Nephron (organoid): ENCODE measurements around the gene HCN2.
"Not testable (repeated sequence)": the region's sequence is repeated elsewhere in the genome, so short reads cannot be mapped to it uniquely, and the experiment has no call there.

ENCODE experiments used
- H3K27ac Mint-ChIP-seq, 3 experiments: 2 replicates each; pipeline ENCODE4 v1.8.0; 2020; ENCODE audit warnings: mixed read lengths in 3 of 3, mild to moderate bottlenecking in 2 of 3, moderate library complexity in 1 of 3
- H3K27me3 Mint-ChIP-seq: 2 replicates; pipeline ENCODE4 v1.8.0; 2021; ENCODE audit warnings: low read depth, mild to moderate bottlenecking, moderate library complexity, mixed read lengths
- H3K36me3 Mint-ChIP-seq: 2 replicates; pipeline ENCODE4 v1.8.0; 2020; ENCODE audit warnings: low read depth, mixed read lengths
- H3K4me1 Mint-ChIP-seq: 2 replicates; pipeline ENCODE4 v1.8.0; 2020; ENCODE audit warnings: mixed read lengths
- H3K4me3 Mint-ChIP-seq, 3 experiments: 2 replicates each; pipeline ENCODE4 v1.8.0; 2020; ENCODE audit warnings: mild to moderate bottlenecking in 3 of 3, mixed read lengths in 3 of 3, moderate library complexity in 2 of 3
- H3K9me3 Mint-ChIP-seq: 2 replicates; pipeline ENCODE4 v1.8.0; 2020; ENCODE audit warnings: mixed read lengths
- TF ChIP-seq, protein P1 (sequence below), 3 experiments: fragments of 200-600 bp; sonication (generic); IDR thresholded peaks; one replicate each; pipeline ENCODE4 v1.5.0; 2021; ENCODE audit warnings: antibody characterized with exemption in 3 of 3; ENCODE audit not compliant: unreplicated experiment in 3 of 3

HCN2 gene

GRCh38 chr19:623175-623916, 33.7 kb downstream of the HCN2 start:
- Mint-ChIP-seq H3K36me3 (peaks cover 32% of the 10 kb centered on the region), H3K27ac (no peak overlapping the region), H3K4me1 (no peaks in the 10 kb centered on the region), H3K27me3 (peaks cover 3% of the 10 kb centered on the region), H3K9me3 (no peaks in the 10 kb centered on the region), H3K4me3 (no peak overlapping the region)
- TF ChIP-seq, protein P1, sequence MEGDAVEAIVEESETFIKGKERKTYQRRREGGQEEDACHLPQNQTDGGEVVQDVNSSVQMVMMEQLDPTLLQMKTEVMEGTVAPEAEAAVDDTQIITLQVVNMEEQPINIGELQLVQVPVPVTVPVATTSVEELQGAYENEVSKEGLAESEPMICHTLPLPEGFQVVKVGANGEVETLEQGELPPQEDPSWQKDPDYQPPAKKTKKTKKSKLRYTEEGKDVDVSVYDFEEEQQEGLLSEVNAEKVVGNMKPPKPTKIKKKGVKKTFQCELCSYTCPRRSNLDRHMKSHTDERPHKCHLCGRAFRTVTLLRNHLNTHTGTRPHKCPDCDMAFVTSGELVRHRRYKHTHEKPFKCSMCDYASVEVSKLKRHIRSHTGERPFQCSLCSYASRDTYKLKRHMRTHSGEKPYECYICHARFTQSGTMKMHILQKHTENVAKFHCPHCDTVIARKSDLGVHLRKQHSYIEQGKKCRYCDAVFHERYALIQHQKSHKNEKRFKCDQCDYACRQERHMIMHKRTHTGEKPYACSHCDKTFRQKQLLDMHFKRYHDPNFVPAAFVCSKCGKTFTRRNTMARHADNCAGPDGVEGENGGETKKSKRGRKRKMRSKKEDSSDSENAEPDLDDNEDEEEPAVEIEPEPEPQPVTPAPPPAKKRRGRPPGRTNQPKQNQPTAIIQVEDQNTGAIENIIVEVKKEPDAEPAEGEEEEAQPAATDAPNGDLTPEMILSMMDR (IDR thresholded peaks at IDR 0.05; ENCODE audit: unreplicated experiment in 3 of 3): no peak

GRCh38 chr19:623974-624373, 34.3 kb downstream of the HCN2 start:
- Mint-ChIP-seq H3K4me3 (no peak overlapping the region), H3K4me1 (peaks cover 3% of the 10 kb centered on the region), H3K9me3 (no peaks in the 10 kb centered on the region), H3K27ac (no peak overlapping the region), H3K27me3 (peaks cover 3% of the 10 kb centered on the region), H3K36me3 (peaks cover 33% of the 10 kb centered on the region)
- TF ChIP-seq, protein P1 (IDR thresholded peaks at IDR 0.05; ENCODE audit: unreplicated experiment in 3 of 3): no peak

- no peaks in the 10 kb centered on the region for H3K9me3 Mint-ChIP-seq
- no peak overlapping the region for H3K27ac Mint-ChIP-seq
- peaks cover 36% of the 10 kb centered on the region for H3K36me3 Mint-ChIP-seq
- H3K4me1 Mint-ChIP-seq: peaks cover 6% of the 10 kb centered on the region
- TF ChIP-seq, protein P1 (IDR thresholded peaks at IDR 0.05; ENCODE audit: unreplicated experiment in 3 of 3): no peak
- H3K27me3 Mint-ChIP-seq: peaks cover 3% of the 10 kb centered on the region
- H3K4me3 Mint-ChIP-seq: no peak overlapping the region
Observed at GRCh38 chr19:624433-625109, 34.9 kb downstream of the HCN2 start.

- TF ChIP-seq, protein P1 (IDR thresholded peaks at IDR 0.05; ENCODE audit: unreplicated experiment in 3 of 3): no peak
- Mint-ChIP-seq H3K27ac (no peak overlapping the region), H3K9me3 (no peaks in the 10 kb centered on the region), H3K36me3 (peaks cover 31% of the 10 kb centered on the region), H3K27me3 (peaks cover 3% of the 10 kb centered on the region), H3K4me3 (no peak overlapping the region), H3K4me1 (peaks cover 6% of the 10 kb centered on the region)
Observed at GRCh38 chr19:625257-625656, 35.6 kb downstream of the HCN2 start.

DNA sequence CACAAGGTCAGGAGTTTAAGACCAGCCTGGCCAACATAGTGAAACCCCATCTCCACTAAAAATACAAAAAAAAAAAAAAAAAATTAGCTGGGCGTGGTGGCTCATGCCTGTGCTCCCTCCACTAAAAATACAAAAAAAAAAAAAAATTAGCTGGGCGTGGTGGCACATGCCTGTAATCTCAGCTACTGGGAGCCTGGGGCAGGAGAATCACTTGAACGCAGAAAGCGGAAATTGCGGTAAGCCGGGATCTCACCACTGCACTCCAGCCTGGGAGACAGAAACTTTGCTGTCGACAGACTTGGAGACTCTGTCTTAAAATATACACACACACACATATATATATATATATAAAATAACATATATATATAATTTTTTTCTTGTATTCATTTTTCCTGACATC, 36.9 kb downstream of the HCN2 start:
- peaks cover 34% of the 10 kb centered on the region for H3K36me3 Mint-ChIP-seq
- not testable (repeated sequence) for H3K4me3 Mint-ChIP-seq, H3K27me3 Mint-ChIP-seq, H3K27ac Mint-ChIP-seq, H3K4me1 Mint-ChIP-seq, H3K9me3 Mint-ChIP-seq

GRCh38 chr19:628168-628567, 38.5 kb downstream of the HCN2 start:
- H3K27ac Mint-ChIP-seq: no peak overlapping the region
- TF ChIP-seq, protein P1 (IDR thresholded peaks at IDR 0.05; ENCODE audit: unreplicated experiment in 3 of 3): peak in 1 of 3 experiments; percentile 31
- peaks cover 34% of the 10 kb centered on the region for H3K36me3 Mint-ChIP-seq
- H3K9me3 Mint-ChIP-seq: no peaks in the 10 kb centered on the region
- H3K4me1 Mint-ChIP-seq: peaks cover 6% of the 10 kb centered on the region
- no peak overlapping the region for H3K4me3 Mint-ChIP-seq
- peaks cover 3% of the 10 kb centered on the region for H3K27me3 Mint-ChIP-seq

DNA sequence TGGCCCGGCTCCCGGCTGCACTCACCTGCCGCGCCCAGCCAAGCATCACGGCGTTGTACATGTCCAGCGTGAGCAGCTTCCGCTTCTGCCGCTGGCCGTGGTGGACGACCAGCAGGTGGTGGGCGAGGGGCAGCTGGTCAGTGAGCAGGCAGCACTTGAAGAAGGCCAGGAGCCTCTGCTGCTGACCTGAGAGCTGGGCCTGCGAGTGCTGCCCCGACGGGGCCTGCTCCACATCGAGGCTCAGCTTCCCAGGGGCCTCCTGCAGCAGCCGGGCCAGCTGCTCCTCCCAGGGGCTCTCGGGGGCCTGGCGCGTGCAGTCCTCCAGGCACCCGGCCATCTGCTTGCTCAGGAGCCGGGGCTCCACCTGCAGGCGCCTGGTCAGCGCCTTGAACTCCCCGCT, 39.8 kb downstream of the HCN2 start:
- H3K27ac Mint-ChIP-seq, H3K4me3 Mint-ChIP-seq, H3K9me3 Mint-ChIP-seq, H3K27me3 Mint-ChIP-seq: not testable (repeated sequence)
- Mint-ChIP-seq H3K36me3 (peaks cover 26% of the 10 kb centered on the region), H3K4me1 (peaks cover 11% of the 10 kb centered on the region)
